ENCODE results near the gene ZFPL1.

Gene ZFPL1

DNA sequence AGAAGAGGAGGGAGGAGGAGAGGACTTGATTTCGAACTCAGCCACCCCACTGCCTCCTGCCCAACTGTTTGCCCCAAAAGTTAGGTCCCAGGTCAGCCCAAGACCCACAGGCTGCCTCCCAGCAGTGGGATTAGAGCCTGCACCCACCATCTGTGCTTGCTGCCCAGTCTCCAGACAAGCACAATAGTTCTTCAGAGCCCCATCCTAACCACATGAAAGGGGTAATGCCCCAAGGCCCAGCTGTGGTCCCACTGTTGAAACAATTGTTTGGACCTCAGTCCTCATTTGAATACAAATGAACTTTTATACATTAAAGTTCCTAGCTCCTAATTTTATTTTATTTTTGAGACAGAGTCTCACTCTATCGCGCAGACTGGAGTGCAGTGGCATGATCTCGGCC, 6.6 kb downstream of the ZFPL1 start:
- DNase-seq (ENCODE audit: low read depth in 3 of 3, low spot score in 1 of 3) = no peak

DNA sequence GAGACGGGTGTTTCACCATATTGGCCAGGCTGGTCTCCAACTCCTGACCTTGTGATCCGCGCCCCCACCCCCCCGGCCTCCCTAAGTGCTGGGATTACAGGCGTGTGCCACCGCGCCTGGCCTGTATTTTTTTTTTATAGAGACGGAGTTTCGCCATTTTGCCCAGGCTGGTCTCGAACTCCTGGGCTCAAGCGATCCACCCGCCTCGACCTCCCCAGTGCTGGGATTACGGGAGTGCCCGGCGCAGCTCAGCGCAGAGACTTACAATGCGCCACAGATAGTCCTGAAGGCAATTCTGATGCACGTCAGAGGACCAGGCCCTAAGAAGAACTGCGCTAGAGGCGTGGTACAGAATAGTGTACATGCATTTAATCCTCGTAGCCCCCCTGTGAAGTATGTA, 11.4 kb downstream of the ZFPL1 start:
- DNase-seq (ENCODE audit: low read depth in 3 of 3, low spot score in 1 of 3) = no peak

DNA sequence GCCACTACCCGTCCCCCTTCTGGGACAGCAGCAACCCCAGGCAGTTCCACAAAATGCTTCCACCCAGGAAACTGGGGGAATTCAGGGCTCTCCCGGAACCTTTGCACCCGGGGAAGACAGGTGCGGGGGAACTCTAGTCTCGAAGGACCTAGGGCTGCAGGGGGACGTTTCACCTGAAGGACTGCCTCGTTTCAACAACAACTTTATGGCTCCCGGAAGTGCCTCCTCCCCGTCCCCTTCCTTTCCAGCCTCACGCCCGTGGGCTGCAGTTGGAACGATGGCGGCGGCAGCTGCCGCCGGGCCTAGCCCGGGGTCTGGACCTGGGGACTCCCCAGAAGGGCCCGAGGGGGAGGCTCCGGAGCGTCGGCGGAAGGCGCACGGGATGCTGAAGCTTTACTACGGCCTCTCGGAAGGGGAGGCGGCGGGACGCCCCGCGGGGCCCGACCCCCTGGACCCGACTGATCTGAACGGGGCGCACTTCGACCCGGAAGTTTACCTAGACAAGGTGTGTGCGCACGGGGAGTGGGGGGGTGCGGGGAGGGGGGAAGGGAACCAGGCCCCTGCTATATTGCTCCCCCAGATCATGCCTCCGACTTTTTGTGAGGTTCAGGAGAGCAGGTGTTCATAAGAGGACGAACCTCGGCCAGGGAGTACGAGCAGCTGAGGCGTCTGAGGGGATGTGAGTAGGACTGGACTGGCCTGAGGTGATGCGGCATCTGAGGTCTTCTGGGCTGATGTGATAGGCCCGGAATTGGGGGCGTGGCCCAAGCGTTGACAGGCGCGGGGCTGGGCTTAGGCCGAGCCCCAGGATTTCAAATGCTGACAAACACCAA, 12.2 kb downstream of the ZFPL1 start, which contains the start of gene VPS51:
TSS of gene VPS51 (plus strand) at position 241 of the 833 bp plus-strand sequence. CDS start at position 278, 37 bp downstream.
- DNase-seq (ENCODE audit: low read depth in 3 of 3, low spot score in 1 of 3) = peak; percentile 63 to 75 (median 71)

DNA sequence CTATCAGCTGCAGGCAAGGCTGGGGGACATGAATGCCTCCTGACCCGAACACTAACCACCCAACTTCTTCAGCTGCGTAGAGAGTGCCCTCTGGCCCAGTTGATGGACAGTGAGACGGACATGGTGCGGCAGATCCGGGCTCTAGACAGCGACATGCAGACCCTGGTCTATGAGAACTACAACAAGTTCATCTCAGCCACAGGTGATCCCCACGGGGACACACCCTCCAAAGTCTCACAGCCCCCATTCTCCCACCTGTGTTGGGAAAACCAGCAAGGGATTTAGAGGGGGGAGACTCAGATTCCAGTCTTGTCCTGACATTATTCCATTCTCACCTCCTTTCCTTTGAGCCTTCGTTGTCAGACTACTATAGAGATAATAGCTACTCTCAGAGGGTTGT, 12.9 kb downstream of the ZFPL1 start:
- no peak for DNase-seq (ENCODE audit: low read depth in 3 of 3, low spot score in 1 of 3)

DNA sequence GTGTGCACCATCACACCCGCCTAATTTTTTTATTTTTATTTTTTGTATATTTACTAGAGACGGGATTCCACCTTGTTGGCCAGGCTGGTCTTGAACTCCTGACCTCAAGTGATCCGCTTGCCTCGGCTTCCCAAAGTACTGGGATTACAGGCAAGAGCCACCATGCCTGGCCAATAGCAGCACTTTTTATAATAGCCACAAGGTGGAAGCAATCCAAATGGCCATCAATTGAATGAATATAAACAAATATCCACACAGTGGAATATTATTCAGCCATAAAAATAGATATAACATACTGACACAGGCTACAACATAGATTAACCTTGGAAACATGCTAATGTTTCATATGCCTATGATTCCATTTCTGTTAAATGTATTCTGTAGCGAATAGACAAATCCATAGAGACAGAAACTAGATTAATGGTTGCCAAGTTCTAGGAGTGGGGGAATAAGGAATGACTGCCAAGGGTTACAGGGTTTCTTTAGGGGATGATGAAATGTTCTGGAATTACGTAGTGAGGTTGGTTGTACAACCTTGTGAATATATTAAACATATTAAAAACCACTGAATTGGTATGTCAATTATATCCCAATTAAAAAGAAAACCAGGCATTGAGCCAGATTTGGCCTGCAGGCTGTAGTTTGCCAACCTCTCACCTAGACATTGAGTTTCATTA, 16.8 kb downstream of the ZFPL1 start:
- no peak for DNase-seq (ENCODE audit: low read depth in 3 of 3, low spot score in 1 of 3)

DNA sequence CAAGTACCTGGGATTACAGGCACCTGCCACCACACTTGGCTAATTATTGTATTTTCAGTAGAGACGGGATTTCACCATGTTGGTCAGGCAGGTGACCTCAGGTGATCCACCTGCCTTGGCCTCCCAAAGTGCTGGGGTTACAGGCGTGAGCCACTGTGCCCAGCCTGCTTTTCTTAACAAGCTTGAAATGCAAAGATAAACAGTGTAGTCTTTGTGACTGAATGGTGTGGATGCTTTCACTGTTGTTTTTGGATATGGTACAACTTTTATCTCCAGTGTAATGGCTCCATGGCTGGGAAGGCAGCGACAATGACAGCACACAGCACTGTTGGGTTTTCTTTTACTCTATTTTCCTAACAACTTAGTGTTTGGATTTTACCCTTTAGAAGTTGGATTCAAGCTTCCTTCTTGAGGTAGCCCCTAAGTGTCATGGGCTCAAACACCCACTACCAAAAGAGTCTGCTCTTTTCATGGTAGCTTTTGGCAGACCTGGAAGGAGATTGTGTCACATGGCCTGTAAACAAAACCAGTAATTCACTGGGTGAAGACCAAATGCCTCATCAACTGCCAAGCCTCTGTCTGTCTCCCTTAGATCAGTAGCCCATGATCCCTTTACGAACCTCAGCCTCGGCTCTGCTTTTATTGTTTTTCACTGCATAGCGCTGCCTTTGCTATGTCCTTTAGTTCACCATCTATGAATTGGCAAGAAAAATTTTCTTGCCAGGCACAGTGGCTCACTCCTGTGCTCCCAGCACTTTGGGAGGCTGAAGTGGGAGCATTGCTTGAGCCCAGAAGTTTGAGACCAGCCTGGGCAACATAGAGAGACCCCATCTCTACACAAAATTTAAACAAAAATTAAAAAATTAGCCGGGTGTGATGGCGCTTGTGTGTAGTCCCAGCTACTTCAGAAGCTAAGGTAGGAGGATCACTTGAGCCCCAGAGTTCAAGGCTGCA, 18.4 kb downstream of the ZFPL1 start:
- no peak for DNase-seq (ENCODE audit: low read depth in 3 of 3, low spot score in 1 of 3)

DNA sequence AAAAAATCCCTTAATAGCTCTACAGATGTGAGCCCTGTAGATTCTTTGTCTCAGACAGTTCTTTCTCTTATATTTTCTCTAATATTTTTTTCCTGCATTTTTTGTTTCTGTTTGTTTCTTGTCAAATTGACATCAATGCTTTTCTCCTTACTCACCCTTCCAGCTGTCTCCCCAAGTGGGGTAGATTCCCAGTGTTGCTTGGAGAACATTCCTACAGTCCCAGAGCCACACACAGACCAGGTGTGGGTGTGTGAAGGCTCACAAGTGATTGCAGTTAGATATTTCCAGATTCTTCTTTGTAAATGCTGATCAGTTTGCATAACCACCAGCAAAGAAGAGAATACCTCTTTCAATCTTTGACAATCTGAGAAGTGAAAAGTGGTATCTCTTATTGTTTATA, 19.5 kb downstream of the ZFPL1 start:
- DNase-seq (ENCODE audit: low read depth in 3 of 3, low spot score in 1 of 3) = no peak

DNA sequence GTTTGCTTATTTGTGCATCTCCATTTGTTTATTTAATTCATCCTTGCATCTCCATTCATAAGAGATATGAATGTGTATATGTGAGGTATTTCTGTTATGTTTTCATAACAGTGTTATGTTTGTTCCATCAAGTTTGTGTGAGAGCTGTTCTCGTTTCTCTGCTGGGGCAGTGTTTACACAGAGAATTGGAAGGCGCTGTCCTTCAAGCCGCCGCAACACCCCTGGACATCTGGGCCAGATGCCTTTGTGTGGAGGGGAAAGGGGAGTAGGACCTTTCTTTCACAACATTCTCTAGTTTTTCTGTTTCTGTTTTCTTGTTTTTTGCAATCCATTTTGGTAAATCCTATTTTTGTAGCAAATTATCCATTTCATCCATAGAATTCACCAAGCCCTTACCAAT, 20.6 kb downstream of the ZFPL1 start:
- no peak for DNase-seq (ENCODE audit: low read depth in 3 of 3, low spot score in 1 of 3)

DNA sequence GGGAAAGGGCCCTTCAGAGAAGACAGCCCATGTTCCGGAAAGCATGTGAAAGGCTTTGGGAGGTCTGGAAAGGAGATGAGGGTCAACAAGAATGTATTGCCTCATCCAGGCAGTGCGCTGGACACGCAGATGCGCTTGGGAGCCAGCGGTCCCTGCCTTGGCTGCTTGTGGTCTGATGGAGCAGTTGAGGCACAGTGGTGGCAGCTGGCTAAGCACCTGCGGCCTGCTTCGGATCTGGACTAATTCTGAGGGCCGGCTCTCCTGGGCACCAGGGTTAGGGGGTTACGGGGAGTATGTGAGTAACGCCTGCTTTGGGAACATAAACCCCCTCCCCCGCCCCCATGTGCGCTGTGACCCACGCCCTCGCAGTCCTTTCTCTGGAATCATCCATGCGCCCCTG, 23.1 kb downstream of the ZFPL1 start:
- DNase-seq (ENCODE audit: low read depth in 3 of 3, low spot score in 1 of 3) = no peak

DNA sequence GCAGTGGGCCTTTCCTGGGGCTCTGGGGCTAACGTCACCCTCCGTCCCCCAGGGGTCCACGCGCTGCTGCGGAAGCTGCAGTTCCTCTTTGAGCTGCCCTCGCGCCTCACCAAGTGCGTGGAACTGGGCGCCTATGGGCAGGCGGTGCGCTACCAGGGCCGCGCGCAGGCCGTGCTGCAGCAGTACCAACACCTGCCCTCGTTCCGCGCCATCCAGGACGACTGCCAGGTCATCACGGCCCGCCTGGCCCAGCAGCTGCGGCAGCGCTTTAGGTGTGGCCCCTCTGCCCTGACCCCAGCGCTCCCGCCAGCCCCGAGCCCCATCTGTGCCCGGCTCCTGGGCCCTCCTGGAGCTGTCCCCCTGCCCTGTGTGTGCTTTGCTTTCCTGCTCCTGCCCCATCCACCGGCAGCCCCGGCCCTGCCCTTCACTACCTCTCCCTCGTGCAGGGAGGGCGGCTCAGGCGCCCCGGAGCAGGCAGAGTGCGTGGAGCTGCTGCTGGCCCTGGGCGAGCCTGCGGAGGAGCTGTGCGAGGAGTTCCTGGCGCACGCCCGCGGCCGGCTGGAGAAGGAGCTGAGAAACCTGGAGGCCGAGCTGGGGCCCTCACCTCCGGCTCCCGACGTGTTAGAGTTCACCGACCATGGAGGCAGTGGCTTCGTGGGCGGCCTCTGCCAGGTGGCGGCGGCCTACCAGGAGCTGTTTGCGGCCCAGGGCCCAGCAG, 23.9 kb downstream of the ZFPL1 start:
- DNase-seq (ENCODE audit: low read depth in 3 of 3, low spot score in 1 of 3) = no peak

DNA sequence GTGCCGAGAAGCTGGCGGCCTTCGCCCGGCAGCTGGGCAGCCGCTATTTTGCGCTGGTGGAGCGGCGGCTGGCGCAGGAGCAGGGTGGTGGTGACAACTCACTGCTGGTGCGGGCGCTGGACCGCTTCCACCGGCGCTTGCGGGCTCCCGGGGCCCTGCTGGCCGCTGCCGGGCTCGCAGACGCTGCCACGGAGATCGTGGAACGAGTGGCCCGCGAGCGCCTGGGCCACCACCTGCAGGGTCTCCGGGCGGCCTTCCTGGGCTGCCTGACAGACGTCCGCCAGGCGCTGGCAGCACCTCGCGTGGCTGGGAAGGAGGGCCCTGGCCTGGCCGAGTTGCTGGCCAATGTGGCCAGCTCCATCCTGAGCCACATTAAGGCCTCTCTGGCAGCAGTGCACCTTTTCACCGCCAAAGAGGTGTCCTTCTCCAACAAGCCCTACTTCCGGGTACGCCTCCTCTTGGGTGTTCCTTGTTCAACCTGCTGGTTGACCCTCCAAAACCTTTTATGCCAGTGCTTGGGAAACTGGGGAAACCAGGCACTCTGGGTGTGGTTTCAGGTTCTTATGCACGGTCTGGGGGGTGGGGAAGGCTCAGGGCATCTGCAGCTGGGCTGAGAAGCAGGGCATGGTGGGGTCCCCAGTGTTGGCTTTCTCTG, 24.6 kb downstream of the ZFPL1 start:
- DNase-seq (ENCODE audit: low read depth in 3 of 3, low spot score in 1 of 3) = no peak

DNA sequence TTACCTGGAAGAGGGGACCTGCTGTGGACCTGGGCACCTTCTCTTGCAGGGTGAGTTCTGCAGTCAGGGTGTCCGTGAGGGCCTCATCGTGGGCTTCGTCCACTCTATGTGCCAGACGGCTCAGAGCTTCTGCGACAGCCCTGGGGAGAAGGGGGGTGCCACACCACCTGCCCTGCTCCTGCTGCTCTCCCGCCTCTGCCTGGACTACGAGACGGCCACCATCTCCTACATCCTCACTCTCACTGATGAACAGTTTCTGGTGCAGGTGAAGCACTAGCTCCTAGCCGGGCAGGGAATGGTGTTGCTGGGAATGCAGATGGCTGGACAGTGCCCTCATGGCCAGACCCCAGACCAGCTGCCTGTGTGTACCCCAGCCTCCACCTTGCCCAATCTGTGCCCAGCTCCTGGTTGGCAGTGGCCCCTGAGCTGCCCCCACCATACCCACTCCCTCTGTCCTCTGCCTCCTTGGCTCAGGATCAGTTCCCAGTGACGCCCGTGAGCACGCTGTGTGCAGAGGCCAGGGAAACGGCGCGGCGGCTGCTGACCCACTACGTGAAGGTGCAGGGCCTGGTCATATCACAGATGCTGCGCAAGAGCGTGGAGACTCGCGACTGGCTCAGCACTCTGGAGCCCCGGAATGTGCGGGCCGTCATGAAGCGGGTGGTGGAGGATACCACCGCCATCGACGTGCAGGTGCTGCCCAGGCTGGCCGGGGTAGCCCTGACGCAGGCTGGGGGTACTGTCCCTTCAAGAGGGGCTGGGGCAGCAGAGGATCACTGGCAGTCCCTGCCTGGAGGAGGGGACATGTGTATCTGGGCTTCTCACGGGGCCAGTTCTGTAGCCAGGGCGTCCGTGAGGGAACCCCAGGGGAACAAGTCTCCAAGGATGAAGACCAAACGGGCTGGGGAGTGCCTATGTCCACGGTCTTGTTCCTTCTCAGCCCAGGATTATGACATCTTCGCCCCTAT, 25.5 kb downstream of the ZFPL1 start:
- no peak for DNase-seq (ENCODE audit: low read depth in 3 of 3, low spot score in 1 of 3)

DNA sequence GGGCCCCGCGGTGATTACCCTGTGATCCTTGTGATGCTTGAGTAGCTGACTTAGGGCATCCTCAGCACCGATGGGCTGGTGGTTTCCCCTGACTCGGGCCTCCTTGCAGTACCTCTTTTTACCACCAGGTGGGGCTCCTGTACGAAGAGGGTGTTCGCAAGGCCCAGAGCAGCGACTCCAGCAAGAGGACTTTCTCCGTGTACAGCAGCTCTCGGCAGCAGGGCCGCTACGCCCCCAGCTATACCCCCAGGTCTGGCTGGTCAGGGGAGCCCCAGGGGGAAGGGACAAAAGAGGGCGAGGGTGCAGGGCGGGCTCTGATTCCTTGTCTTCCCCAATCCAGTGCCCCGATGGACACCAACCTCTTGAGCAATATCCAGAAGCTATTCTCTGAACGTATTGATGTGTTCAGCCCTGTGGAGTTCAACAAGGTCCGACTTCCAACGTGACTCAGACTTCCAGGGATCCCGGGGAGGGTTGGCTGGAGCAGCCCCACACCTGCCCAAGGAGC, 26.4 kb downstream of the ZFPL1 start:
- DNase-seq (ENCODE audit: low read depth in 3 of 3, low spot score in 1 of 3) = peak; percentile 86 to 99 (median 91)

DNA sequence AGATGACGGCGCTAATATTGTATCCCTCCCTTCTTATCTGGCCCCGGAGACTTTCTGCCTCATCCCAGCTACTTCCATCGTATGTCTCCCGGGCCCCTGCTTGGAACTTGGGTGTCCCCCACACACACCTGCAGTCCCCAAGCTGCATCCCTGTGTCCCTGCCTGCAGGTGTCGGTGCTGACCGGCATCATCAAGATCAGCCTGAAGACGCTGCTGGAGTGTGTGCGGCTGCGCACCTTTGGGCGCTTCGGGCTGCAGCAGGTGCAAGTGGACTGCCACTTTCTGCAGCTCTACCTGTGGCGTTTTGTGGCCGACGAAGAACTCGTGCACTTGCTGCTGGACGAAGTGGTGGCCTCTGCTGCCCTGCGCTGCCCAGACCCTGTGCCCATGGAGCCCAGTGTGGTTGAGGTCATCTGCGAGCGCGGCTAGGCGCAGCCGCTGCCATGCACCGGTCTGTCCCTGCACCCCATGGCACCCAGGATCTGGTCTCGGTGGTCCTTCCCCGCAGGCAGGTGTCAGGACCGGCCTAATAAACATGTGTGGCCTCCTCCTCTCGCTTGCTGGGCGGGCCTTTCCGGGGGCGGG, 27.2 kb downstream of the ZFPL1 start:
- no peak for DNase-seq (ENCODE audit: low read depth in 3 of 3, low spot score in 1 of 3)

DNA sequence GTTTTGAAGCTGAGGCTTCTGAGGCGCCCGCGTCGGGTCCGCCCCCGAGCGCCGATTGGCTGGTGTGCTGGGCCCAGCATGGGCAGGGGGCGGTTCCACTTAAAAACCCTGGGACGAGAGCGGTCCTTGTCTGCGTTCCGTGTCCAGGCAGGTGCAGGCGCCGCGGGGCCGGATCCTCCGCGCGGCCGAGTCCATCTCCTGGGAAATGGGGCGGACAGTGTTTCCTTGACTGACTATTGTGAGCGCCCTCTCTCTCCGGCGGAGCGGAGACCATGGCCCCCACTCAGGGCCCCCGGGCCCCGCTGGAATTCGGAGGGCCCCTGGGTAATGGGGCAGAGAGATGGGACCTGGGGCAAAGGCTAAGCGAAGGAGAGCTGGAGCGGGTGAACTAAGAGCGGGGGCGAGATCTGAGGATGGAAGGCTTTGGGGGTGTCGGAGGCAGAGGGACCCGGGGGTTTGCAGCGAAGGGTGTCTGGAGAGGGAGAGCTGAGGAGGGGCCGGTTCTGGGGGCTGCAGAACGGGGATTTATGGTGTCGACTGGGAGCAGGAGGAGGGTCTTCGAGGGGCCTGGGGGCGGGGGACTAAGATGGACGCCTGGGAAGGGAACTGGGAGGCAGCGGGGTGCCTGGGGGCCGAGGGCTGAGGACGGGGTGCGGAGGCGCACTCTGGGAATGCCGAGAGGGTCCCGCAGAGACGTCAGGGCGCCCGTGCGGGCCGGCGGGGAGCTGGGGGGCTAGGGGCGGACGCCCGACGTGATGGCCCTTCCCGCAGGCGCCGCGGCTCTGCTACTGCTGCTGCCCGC, 27.9 kb downstream of the ZFPL1 start, which contains the start of gene TM7SF2:
TSS of gene TM7SF2 (plus strand) at position 129 of the 802 bp plus-strand sequence. CDS start at position 273, 144 bp downstream.
- DNase-seq (ENCODE audit: low read depth in 3 of 3, low spot score in 1 of 3) = peak; percentile 86

DNA sequence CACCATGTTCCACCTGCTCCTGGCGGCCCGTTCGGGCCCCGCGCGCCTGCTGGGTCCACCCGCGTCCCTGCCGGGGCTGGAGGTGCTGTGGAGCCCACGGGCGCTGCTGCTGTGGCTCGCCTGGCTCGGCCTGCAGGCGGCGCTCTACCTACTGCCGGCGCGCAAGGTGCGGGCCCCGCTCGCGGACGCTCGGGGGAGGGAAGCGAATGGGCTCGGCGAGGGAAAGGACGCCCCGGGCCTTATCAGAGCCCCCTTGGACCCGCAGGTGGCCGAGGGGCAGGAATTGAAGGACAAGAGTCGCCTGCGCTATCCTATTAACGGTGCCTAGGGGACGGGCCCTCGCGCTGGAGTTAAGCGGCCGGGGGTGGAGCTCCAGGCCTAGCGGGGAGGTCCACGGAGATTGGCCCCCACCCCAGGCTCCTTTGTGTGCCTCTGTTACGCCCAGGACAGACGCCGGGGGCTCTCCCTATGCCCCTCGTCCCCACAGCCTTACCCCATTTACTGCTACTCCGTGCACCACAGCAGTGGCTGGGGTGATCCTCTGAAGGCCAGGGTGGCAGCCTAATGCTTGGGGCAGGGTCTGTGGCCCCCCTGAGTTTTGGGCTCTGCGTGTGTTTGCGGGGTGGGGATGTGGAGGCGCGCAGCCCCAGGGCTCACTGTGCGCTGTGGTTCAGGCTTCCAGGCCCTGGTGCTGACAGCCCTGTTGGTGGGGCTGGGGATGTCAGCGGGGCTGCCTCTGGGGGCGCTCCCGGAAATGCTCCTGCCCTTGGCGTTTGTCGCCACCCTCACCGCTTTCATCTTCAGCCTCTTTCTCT, 28.7 kb downstream of the ZFPL1 start:
- peak; percentile 43 to 68 (median 54) for DNase-seq (ENCODE audit: low read depth in 3 of 3, low spot score in 1 of 3)

DNA sequence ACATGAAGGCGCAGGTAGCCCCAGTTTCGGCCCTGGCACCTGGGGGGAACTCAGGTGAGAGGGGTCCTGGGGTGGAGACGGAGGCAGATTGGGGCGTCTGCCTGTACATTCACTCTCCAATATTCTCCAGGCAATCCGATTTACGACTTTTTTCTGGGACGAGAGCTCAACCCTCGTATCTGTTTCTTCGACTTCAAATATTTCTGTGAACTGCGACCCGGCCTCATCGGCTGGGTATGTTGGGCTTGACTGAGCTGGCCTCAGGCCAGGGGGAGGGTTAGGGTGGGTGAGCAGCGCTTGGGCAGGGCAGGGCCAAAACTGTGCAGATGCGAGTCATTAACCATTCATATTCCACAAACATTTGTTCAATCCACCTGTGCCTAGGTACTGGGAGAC, 29.3 kb downstream of the ZFPL1 start:
- DNase-seq (ENCODE audit: low read depth in 3 of 3, low spot score in 1 of 3) = no peak

Data from stimulated activated CD4-positive, alpha-beta T cell treated with anti-CD3 and anti-CD28 coated beads, TNF-alpha, amount 100 ng/mL, for 1 hour (primary cell).